SK-N-MC (cell line): ENCODE results near the gene FAM89B.

ENCODE experiments used
- EZH2 ChIP-seq: fragments of 200-600 bp; sonication (generic); IDR thresholded peaks from one replicate; pipeline ENCODE4 v1.6.1; 2017; ENCODE audit warnings: antibody characterized with exemption
- FOXP2 ChIP-seq: optimal IDR thresholded peaks from 2 replicates; pipeline ENCODE3; 2011; ENCODE audit warnings: mild to moderate bottlenecking, moderate library complexity; ENCODE audit not compliant: insufficient read depth; ENCODE audit errors: extremely low read length, control extremely low read depth
- POLR2AphosphoS5 ChIP-seq: IDR thresholded peaks from 2 replicates; pipeline ENCODE4 v1.6.1; 2012; ENCODE audit warnings: mild to moderate bottlenecking, low read depth, low read length, borderline replicate concordance

- TF ChIP-seq POLR2AphosphoS5 (no peak), EZH2 (no peak), FOXP2 (no peak)
These were observed 17.3 kb downstream of the FAM89B start for GRCh38 chr11:65589444-65590239.
